KOPT-K1 (cell line): Measurements from ENCODE around the gene TRAPPC10.

Experiments used
- H3K27ac ChIP-seq: fragments of 200-600 bp; sonication (generic); 2 replicates; pipeline ENCODE4 v1.5.1; 2016; ENCODE audit warnings: antibody characterized with exemption, mild to moderate bottlenecking, low read depth, low read length; ENCODE audit not compliant: poor library complexity, severe bottlenecking
- H3K36me3 ChIP-seq: fragments of 200-600 bp; sonication (generic); 2 replicates; pipeline ENCODE4 v1.5.1; 2017; ENCODE audit warnings: antibody characterized with exemption, mild to moderate bottlenecking, low read length, moderate library complexity; ENCODE audit not compliant: insufficient read depth
- H3K9me3 ChIP-seq: fragments of 200-600 bp; sonication (generic); 2 replicates; pipeline ENCODE4 v1.5.1; 2017; ENCODE audit warnings: antibody characterized with exemption, low read length, mild to moderate bottlenecking; ENCODE audit not compliant: insufficient read depth, poor library complexity, severe bottlenecking

TRAPPC10 gene

GRCh38 chr21:44067011-44067839 lies 55.1 kb downstream of the TRAPPC10 start:
- H3K36me3 ChIP-seq, result peaks cover 85% of the 10 kb centered on the region
- H3K9me3 ChIP-seq, result no peaks in the 10 kb centered on the region
- no peak overlapping the region for H3K27ac ChIP-seq

GRCh38 chr21:44070391-44070790 lies 58.3 kb downstream of the TRAPPC10 start:
- no peaks in the 10 kb centered on the region for H3K9me3 ChIP-seq
- H3K36me3 ChIP-seq, result peaks cover 92% of the 10 kb centered on the region
- H3K27ac ChIP-seq, result no peak overlapping the region

- Histone ChIP-seq H3K36me3 (peaks cover 90% of the 10 kb centered on the region), H3K27ac (no peak overlapping the region), H3K9me3 (no peaks in the 10 kb centered on the region)
Measured at GRCh38 chr21:44071359-44072104, 59.4 kb downstream of the TRAPPC10 start.

- H3K9me3 ChIP-seq, result no peaks in the 10 kb centered on the region
- peaks cover 90% of the 10 kb centered on the region for H3K36me3 ChIP-seq
- no peak overlapping the region for H3K27ac ChIP-seq
Measured at GRCh38 chr21:44072111-44072510, 60.0 kb downstream of the TRAPPC10 start.

GRCh38 chr21:44074315-44074958 lies 62.3 kb downstream of the TRAPPC10 start:
- Histone ChIP-seq H3K9me3 (no peaks in the 10 kb centered on the region), H3K36me3 (peaks cover 91% of the 10 kb centered on the region), H3K27ac (no peak overlapping the region)

- no peak overlapping the region for H3K27ac ChIP-seq
- no peaks in the 10 kb centered on the region for H3K9me3 ChIP-seq
- H3K36me3 ChIP-seq, result peaks cover 89% of the 10 kb centered on the region
Measured at GRCh38 chr21:44076316-44076715, 64.2 kb downstream of the TRAPPC10 start.

GRCh38 chr21:44078411-44078981 lies 66.4 kb downstream of the TRAPPC10 start:
- Histone ChIP-seq H3K27ac (no peak overlapping the region), H3K36me3 (peaks cover 89% of the 10 kb centered on the region), H3K9me3 (no peaks in the 10 kb centered on the region)

- Histone ChIP-seq H3K27ac (no peak overlapping the region), H3K9me3 (no peaks in the 10 kb centered on the region), H3K36me3 (peaks cover 82% of the 10 kb centered on the region)
Measured at GRCh38 chr21:44079446-44079845, 67.3 kb downstream of the TRAPPC10 start.

- Histone ChIP-seq H3K27ac (no peak overlapping the region), H3K36me3 (peaks cover 82% of the 10 kb centered on the region), H3K9me3 (no peaks in the 10 kb centered on the region)
Measured at GRCh38 chr21:44079846-44080245, 67.7 kb downstream of the TRAPPC10 start.

GRCh38 chr21:44082648-44083440 lies 70.7 kb downstream of the TRAPPC10 start:
- H3K36me3 ChIP-seq, result peaks cover 88% of the 10 kb centered on the region
- peak overlapping the region; percentile 75 for H3K27ac ChIP-seq
- no peaks in the 10 kb centered on the region for H3K9me3 ChIP-seq

- Histone ChIP-seq H3K27ac (peak overlapping the region; percentile 75), H3K9me3 (no peaks in the 10 kb centered on the region), H3K36me3 (peaks cover 88% of the 10 kb centered on the region)
Measured at GRCh38 chr21:44083631-44084291, 71.7 kb downstream of the TRAPPC10 start.

- H3K9me3 ChIP-seq, result no peaks in the 10 kb centered on the region
- peak overlapping the region; percentile 75 for H3K27ac ChIP-seq
- peaks cover 88% of the 10 kb centered on the region for H3K36me3 ChIP-seq
Measured at GRCh38 chr21:44084496-44085241, 72.6 kb downstream of the TRAPPC10 start.

GRCh38 chr21:44085491-44086321 lies 73.6 kb downstream of the TRAPPC10 start:
- peaks cover 89% of the 10 kb centered on the region for H3K36me3 ChIP-seq
- H3K9me3 ChIP-seq, result no peaks in the 10 kb centered on the region
- peak overlapping the region; percentile 75 for H3K27ac ChIP-seq
